Transverse colon (tissue), 3 donors: Measurements from ENCODE around the gene HNRNPF.

Experiments used
- CTCF ChIP-seq, 5 experiments: fragments of 200-600 bp in 3 of 5; fragments of 450-650 bp in 2 of 5; sonication (generic) in 3 of 5; IDR thresholded peaks; 1 replicate in 2 of 5; 2 replicates in 3 of 5; pipeline ENCODE4 v1.5.1; 2016 to 2017; ENCODE audit warnings: antibody characterized with exemption in 5 of 5, inconsistent platforms in 3 of 5, mild to moderate bottlenecking in 2 of 5, moderate library complexity in 1 of 5
- EP300 ChIP-seq: sonication (generic); formaldehyde crosslinking; IDR thresholded peaks from one replicate; pipeline ENCODE4 v1.6.1; 2017; ENCODE audit warnings: antibody characterized with exemption, low read depth
- POLR2A ChIP-seq: fragments of 450-650 bp; IDR thresholded peaks from one replicate; pipeline ENCODE4 v1.6.1; 2016; ENCODE audit warnings: antibody characterized with exemption, mild to moderate bottlenecking, moderate library complexity

GRCh38 chr10:43427166-43427825, 18.3 kb upstream of the HNRNPF start:
- TF ChIP-seq CTCF (IDR thresholded peaks at IDR 0.05): no peak
- TF ChIP-seq EP300: no peak
- no peak for TF ChIP-seq POLR2A
